Measurements from ENCODE around the gene NANOG.
"Not testable (repeated sequence)": the region's sequence is repeated elsewhere in the genome, so short reads cannot be mapped to it uniquely, and the experiment has no call there.

NANOG gene

GRCh38 chr12:7788884-7789528 is at the start of gene NANOG:
Gene NANOG (plus strand): TSS chr12:7789402. CDS start chr12:7789615, 213 bp downstream.
- not testable (repeated sequence) for DNase-seq

GRCh38 chr12:7747246-7747645 is 42.0 kb upstream of the NANOG start, which contains the start of gene CLEC4C:
Gene CLEC4C (minus strand): TSS chr12:7747375. CDS start chr12:7747348, 27 bp downstream.
- DNase-seq = no peak

- DNase-seq = no peak
Observed at GRCh38 chr12:7748852-7749251, 40.4 kb upstream of the NANOG start.

- no peak for DNase-seq
Observed at GRCh38 chr12:7749442-7749841, 39.8 kb upstream of the NANOG start.

GRCh38 chr12:7750350-7750749 is 38.9 kb upstream of the NANOG start:
- DNase-seq = no peak

- no peak for DNase-seq
Observed at GRCh38 chr12:7751394-7751793, 37.8 kb upstream of the NANOG start.

GRCh38 chr12:7751941-7752922 is 37.0 kb upstream of the NANOG start:
- DNase-seq = not testable (repeated sequence)

GRCh38 chr12:7755668-7756067 is 33.5 kb upstream of the NANOG start:
- not testable (repeated sequence) for DNase-seq

- DNase-seq = no peak
Observed at GRCh38 chr12:7756993-7757392, 32.2 kb upstream of the NANOG start.

- DNase-seq = no peak
Observed at GRCh38 chr12:7758766-7759140, 30.4 kb upstream of the NANOG start.

GRCh38 chr12:7769999-7770398 is 19.2 kb upstream of the NANOG start:
- DNase-seq = no peak

GRCh38 chr12:7781274-7781673 is 7.9 kb upstream of the NANOG start:
- DNase-seq = no peak

- DNase-seq = no peak
Observed at GRCh38 chr12:7782055-7782454, 7.1 kb upstream of the NANOG start.

- not testable (repeated sequence) for DNase-seq
Observed at GRCh38 chr12:7783433-7783832, 5.8 kb upstream of the NANOG start.

GRCh38 chr12:7784701-7785100 is 4.5 kb upstream of the NANOG start:
- DNase-seq = no peak

- no peak for DNase-seq
Observed at GRCh38 chr12:7787574-7788293, 1.5 kb upstream of the NANOG start.

- DNase-seq = no peak
Observed at GRCh38 chr12:7788294-7788660, 925 bp upstream of the NANOG start.

- DNase-seq = no peak
Observed at GRCh38 chr12:7793211-7793610, 4.0 kb downstream of the NANOG start.

GRCh38 chr12:7797269-7797668 is 8.1 kb downstream of the NANOG start:
- DNase-seq = not testable (repeated sequence)

- no peak for DNase-seq
Observed at GRCh38 chr12:7797698-7798398, 8.6 kb downstream of the NANOG start.

- not testable (repeated sequence) for DNase-seq
Observed at GRCh38 chr12:7798750-7799308, 9.6 kb downstream of the NANOG start.

GRCh38 chr12:7801460-7801859 is 12.3 kb downstream of the NANOG start:
- no peak for DNase-seq

All from right forelimb (tissue), 1 donor.